ENCODE measurements around the gene TNXB.

The TNXB gene

GRCh38 chr6:32137454-32137853, 28.3 kb upstream of the TNXB start:
- no peak for DNase-seq

DNA sequence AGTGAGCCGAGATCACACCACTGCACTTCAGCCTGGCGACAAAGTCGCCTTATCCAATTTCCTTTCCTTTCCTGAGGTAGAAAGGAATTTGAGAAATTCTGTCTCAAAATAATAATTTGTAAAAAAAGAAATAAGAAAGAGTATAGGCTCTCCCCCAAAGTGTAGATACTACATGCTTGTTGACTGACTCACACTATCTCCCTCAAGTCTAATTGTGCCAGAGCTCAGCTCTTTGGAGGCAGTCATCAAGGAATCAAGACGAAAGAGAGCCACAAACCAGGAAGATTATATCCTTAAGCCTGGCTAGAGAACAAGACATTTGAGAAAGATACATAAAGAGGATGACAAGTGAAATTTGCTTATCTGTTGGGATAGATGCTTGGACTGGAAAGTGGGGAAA, 24.6 kb upstream of the TNXB start:
- no peak for DNase-seq

GRCh38 chr6:32132110-32132509, 23.0 kb upstream of the TNXB start:
- DNase-seq = no peak

DNA sequence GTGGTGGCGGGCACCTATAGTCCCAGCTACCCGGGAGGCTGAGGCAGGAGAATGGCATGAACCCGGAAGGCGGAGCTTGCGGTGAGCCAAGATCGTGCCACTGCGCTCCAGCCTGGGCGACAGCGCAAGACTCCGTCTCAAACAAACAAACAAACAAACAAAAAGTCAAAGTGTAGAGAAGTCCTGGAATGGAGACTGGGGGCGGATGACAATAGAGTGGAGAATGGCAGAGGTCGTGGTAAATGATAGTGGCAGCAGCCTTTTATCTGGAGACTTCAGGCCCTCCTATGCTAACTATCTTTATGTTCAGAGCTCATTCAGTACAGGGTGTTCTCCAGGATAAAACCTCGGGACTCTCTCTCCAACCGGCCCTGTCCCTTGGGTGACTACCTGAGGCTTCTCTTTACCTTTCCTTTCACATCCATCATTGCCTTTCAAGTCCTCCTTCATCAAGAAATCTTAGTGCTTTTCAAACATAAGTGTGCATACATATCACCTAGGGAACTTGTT, 22.4 kb upstream of the TNXB start:
- DNase-seq = no peak

- peak; percentile 57 for DNase-seq
Observed at GRCh38 chr6:32129297-32130088, 20.4 kb upstream of the TNXB start.

DNA sequence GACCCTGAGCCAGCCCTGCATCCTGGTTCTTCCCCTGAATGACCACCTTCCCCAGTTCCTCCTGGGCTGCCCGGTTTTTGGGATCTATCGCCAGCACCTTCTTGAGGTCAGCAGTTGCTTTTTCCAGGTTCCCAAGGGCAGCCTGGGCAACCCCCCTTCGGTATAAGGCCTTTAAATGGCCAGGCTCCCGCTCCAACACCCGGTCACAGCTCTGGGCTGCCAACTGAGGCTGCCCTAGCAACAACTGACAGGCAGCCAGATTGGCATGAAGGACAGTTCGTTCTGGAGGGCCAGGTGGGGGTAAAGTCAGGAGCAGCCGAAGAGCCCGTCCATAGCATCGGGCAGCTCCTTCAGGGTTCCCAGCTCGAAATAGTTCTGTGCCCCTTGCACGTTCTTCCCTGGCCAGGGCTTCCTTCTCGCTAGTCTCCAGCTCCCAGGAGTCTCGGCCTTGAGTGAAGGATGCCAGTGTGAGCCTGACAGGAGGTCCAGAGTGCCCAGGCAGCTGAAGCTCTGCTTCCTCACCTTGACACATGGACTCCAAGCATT, 19.7 kb upstream of the TNXB start:
- no peak for DNase-seq

DNA sequence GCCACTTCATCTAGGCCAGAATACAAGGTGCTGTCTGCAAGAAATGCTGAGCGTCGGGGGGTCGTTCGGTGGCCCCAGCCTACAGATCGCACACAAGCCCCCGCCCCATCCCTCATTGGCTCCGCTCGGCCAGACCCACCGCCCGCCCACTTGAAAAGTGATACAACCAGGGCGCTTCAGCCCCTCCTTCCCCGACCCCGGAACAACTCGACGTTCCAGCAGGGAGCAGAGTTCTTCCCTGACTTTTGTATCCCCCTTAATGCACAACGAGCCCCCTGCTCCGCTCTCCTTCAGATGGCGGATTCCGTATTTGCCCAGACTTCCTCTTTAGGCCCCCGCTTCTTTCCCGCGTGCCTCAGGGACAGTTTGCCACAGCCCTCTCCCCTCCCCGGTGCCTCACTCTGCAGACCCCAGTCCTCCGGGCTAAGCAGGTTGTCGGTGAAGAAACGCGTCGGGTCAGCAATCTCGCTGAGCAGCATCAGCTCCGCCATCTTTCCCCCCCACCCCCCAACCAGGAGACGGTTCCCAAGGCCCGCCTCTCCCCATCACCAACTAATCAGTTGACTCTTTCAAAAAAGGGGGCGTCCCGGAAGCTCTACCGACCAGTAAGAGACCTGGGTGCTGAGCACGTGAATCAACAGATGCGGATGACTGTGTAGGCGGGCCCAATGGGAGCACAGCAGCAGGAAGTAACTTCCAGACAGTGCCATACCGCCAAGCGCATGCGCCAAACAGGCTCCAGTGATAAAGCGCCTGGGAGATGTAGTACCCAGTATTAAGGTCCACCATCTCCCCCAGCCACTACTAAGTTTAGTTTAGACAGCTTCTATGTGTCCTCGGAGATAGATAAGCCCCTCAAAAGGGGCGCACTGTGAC, 18.8 kb upstream of the TNXB start, which contains the start of gene ATF6B:
Gene ATF6B (minus strand): TSS at position 530 of the 876 bp plus-strand sequence. CDS start 39 bp downstream, at position 491.
- peak; percentile 95 for DNase-seq

- no peak for DNase-seq
Observed at GRCh38 chr6:32127409-32127716, 18.2 kb upstream of the TNXB start.

GRCh38 chr6:32126880-32127279, 17.7 kb upstream of the TNXB start:
- DNase-seq = no peak

DNA sequence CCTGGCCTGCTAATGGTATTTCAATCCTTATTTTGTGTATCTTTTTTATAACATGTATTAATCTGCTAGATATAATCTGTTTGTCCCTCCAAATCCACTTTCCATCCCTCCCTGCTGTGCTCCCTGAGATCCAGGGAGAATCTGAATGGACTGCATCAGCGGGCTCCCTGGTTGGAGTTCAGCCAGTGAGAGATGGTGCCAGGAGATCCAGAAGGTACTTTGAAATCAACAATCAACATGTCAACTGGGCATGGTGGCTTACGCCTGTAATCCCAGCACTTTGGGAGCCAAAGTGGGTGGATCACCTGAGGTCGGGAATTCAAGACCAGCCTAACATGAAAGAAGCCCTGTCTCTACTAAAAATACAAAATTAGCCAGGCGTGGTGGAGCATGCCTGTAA, 14.5 kb upstream of the TNXB start:
- DNase-seq = no peak

DNA sequence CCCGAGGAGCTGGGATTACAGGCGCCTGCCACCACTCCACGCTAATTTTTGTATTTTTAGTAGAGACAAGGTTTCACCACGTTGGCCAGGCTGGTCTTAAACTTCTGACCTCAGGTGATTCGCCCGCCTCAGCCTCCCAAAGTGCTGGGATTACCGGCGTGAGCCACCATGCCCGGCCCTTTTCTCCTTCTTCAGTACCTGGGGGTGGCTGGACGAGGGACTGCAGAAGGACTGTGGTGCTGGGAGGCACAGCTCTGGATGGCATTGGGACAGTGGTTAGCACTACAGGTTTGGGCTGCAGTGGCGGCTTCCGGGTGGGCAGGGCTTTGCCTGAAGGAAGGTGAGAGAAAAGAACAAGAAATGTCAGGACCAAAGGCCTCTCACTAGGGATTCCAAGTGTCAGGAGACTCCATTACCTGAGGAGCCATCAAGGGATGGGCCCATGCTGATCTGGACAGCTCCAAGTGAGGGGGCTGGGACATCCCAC, 11.5 kb upstream of the TNXB start:
- no peak for DNase-seq

GRCh38 chr6:32118782-32119628, 9.9 kb upstream of the TNXB start:
- peak; percentile 41 for DNase-seq

DNA sequence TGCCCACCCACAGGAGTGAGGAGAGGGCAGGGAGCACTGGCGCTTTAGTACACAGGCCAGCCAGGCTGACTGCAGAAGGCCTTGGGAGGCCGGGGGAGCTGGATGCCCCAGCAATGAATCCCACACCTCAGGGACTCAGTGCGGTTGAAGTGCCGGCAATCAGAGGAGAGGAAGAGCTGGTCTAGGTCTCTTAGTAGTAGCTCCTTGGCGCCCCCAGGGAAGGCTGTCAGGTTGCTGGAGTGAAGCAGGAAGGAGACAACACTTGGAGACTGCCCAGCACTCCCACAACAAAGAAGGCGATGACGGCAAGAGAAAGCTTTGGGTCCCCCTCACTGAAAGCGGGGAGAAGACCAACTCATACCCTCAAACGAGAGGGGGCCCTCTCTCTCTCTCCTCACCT, 8.3 kb upstream of the TNXB start:
- no peak for DNase-seq

GRCh38 chr6:32116674-32117073, 7.5 kb upstream of the TNXB start:
- DNase-seq = no peak

DNA sequence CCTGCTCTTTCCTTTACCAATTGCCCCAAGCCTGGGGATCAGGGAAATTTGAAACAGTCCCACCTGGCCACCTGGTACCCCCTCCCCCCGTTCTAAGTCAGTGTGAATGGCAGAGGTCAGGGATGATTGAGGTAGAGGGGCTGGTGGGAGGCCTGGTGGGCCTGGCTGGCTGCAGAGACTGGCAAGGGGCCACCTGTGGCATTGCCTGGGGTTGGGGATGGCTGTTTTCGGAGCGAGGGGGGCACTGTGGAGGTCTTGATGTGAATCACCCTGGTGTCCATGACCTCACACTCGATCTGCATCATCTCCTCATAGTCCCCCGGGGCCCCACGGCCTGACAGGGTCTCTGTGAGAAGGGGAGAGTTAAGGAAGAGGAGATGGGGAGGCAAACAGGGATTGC, 6.5 kb upstream of the TNXB start:
- DNase-seq = no peak

GRCh38 chr6:32114796-32115195, 5.7 kb upstream of the TNXB start:
- DNase-seq = no peak

DNA sequence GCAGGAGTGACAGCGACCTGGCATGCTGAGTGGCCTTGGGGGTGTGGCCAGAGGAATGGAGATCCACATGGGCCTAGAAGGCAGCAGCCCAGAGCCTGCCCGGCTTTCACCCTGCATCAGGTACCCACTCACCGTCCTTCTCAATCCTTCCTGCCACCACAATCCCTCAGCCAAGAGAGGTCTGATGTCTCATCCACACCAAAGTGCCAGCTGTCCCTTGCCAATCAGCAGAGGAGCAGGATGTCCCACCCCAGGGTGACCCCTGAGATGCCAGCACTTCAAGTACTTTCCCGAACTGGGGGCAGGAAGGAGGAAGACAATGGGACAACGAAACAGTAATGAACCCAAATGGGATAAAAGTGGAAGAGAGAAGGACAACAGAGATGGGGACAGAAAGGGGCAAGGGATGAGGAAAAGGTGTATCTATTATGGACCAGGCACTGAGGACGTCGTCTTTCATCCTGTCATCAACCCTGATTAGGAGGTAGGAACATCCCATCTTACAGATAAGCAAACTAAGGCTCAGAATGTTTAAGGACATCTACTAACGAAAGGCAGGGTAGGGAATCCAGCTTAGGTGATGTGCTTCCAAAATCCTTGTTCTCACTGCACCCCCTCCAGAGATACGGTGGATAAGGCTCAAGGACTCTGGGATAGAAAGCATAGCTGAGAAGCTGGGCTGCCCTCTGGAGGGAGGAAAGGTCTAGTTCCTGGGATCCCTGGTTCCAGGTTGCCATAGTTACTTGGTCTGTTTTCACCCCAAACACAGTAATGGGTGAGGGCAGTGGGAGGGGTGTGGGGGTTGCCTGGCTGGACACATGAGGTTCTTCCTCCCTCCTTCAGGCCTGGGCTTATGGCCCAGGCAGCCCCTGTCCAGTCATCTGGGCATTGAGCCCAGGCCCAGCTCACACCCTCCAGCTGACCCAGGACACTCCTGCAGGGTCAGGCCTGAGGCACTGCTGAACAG, 4.5 kb upstream of the TNXB start:
- DNase-seq = no peak

DNA sequence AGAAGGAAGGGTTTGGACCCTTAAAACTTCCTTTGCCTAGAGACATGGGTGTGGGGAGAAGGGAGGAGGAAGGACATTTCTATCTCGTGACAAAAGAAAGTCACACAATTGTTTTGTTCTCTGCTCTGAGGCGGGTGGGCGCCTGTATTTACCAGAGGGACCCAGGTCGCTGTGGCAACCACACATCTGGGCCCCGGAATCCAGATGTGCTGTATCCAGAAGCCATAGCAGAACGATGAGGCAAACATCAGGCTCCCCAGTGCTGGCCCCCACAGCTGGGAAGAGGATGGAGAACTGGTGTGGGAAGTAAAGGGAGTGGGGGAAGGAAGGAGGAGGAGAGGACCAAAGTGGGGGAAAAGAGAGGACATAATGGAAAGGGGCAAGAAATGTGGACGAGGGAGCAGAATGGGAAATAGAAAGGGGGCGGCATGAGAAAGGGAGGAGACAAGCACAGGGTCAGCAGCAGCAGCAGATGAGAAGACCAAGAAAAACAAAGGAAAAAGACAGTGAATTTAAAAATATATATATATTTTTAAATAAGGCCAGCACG, 3.4 kb upstream of the TNXB start:
- no peak for DNase-seq

DNA sequence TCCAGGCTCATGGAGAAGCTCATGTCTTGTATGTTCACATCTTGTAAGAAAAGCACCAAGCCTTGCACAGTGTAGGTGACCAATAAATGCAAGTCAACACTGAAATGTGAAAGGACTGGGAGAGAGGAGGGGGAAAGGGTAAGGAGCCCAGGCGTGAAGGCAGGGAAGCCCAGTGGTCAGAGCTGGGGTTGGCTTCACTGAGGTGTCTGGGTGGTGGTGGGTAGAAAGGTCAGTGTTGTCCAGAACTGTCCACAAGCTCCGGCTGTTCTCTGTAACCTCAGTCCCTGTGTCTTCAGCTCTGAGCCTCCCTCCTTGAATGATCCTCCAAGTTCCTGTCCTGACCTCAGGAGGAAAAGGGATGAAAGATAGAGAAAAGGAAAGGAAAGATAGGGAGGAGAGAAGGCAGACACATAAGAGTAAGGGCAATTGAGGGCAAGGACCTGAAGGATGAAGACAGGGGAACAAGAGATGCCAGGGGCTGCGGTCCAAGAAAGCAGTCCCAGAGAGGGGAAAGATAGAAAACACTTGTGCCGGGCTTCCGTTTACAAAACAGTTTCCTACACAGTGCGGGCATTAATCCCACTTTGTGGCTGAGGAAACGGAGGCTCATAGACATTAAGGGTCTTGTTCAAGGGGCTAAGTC, 2.4 kb upstream of the TNXB start:
- DNase-seq = no peak

DNA sequence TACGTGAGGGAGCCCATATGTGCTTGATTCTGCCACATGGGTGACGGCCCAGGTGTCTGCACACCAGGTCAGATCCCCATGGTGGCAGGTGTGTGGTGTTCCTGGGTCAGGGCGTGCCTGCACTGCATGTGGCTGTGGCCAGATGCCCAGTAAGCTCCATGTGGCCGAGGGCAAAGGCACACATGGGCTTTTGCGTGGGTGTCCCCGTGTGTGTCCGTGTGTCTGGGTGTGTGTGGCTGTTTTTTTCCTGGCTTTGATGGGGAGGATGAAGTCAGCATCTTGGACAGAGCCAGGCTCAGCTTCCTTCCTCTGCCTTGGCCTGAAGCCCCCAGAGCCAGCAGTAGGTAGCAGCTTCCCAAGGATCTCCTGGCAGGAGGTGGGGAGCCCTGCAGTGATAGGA, 1.5 kb upstream of the TNXB start:
- no peak for DNase-seq

GRCh38 chr6:32109765-32110160, 625 bp upstream of the TNXB start:
- no peak for DNase-seq
